Stimulated activated naive CD8-positive, alpha-beta T cell treated with anti-CD3 and anti-CD28 coated beads, Interleukin-15, Interleukin-2, amounts not matched to agents 100 ng/mL and 50 ng/mL, for 24 hours (primary cell): ENCODE measurements around the gene MAP4K4.
"Not testable (repeated sequence)": the region's sequence is repeated elsewhere in the genome, so short reads cannot be mapped to it uniquely, and the experiment has no call there.

Experiments
- H3K27ac Mint-ChIP-seq: one replicate; pipeline ENCODE4 v1.8.0; 2021; ENCODE audit warnings: mild to moderate bottlenecking, mixed read lengths
- H3K27me3 Mint-ChIP-seq: one replicate; pipeline ENCODE4 v1.8.0; 2021; ENCODE audit warnings: mixed read lengths
- H3K36me3 Mint-ChIP-seq: one replicate; pipeline ENCODE4 v1.8.0; 2021; ENCODE audit warnings: low read depth, mixed read lengths
- H3K4me1 Mint-ChIP-seq: one replicate; pipeline ENCODE4 v1.8.0; 2021; ENCODE audit warnings: low read depth, mixed read lengths
- H3K4me3 Mint-ChIP-seq: one replicate; pipeline ENCODE4 v1.8.0; 2021; ENCODE audit warnings: mild to moderate bottlenecking, mixed read lengths
- H3K9me3 Mint-ChIP-seq: one replicate; pipeline ENCODE4 v1.8.0; 2021; ENCODE audit warnings: mixed read lengths

MAP4K4 gene

DNA sequence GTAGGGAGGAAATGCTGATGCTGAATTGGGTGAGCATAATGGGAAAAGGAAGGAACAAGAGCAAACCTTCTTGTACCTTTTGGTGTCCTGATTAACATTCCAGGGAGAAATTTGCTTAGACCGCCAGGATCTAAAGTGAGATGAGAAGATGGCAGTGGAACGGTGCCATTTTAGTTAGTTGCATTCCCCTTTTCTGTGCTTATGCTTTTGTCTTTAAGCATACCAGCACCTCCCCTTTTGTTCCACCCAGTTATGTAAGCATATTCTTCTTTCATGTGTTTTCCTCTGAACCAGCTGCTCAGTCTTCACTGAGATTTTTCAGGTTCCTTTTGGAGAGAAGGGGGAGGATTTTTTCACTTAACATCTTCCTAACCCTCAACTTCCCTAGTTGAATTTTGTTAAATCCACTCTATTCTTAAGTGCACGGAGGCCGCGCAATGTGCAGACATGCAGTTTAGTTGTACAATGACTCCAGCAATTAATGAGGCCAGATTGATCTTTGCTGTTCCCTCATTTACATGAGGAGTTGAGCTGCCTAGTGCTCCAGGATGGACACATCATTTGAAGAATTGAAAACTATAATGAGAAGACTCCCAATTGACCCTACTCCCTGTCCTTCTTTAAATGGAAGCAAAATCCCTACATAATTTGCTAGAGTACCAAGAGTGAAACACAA lies 73.9 kb downstream of the MAP4K4 start:
- no peaks in the 10 kb centered on the region for H3K9me3 Mint-ChIP-seq
- no peaks in the 10 kb centered on the region for H3K36me3 Mint-ChIP-seq
- H3K27ac Mint-ChIP-seq, result no peak overlapping the region
- H3K27me3 Mint-ChIP-seq, result no peaks in the 10 kb centered on the region
- H3K4me1 Mint-ChIP-seq, result peaks cover 90% of the 10 kb centered on the region
- no peak overlapping the region for H3K4me3 Mint-ChIP-seq

DNA sequence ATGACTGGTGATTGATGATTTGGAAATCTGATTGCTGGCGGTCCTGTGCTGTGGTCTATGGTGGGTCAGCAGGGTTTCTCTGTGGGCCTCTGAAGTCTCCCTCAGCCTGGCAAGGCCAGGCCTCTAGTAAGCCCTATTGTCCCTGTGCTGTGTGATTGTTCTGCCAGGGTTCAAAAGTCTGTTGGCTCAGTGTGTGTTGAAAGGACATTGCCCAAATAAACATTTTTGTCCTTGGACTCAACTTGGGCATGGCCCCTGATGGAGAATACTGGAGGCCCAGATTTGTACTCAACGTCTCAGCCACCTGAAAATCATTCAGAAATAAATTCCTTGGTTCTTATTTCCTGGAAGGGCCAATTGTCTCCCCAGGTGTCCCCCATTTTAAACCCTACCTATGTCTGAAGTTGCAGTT lies 74.4 kb downstream of the MAP4K4 start:
- Mint-ChIP-seq H3K27me3 (no peaks in the 10 kb centered on the region), H3K27ac (no peak overlapping the region), H3K9me3 (no peaks in the 10 kb centered on the region), H3K4me1 (peaks cover 85% of the 10 kb centered on the region), H3K36me3 (no peaks in the 10 kb centered on the region), H3K4me3 (no peak overlapping the region)

DNA sequence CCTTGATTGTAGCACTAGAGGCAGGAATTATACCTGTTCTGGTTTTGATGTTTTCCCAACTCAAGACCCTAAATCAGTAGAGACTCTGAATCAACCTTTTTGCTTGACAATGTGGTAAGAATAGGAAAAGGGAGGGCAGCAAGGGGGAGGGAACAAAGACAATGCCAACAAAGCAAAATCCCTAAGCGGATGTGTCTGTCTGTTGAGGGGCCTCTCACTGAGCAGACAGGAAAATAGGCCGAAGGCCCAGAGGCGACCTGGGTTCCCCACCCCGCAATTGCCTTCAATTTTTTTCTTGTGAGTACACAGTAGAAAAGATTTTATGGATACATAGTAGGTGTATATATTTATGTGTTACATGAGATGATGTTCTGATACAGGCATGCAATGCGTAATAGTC lies 75.6 kb downstream of the MAP4K4 start:
- Mint-ChIP-seq H3K27me3 (no peaks in the 10 kb centered on the region), H3K27ac (no peak overlapping the region), H3K36me3 (no peaks in the 10 kb centered on the region), H3K4me1 (peaks cover 86% of the 10 kb centered on the region), H3K4me3 (peak overlapping the region; percentile 27), H3K9me3 (no peaks in the 10 kb centered on the region)

DNA sequence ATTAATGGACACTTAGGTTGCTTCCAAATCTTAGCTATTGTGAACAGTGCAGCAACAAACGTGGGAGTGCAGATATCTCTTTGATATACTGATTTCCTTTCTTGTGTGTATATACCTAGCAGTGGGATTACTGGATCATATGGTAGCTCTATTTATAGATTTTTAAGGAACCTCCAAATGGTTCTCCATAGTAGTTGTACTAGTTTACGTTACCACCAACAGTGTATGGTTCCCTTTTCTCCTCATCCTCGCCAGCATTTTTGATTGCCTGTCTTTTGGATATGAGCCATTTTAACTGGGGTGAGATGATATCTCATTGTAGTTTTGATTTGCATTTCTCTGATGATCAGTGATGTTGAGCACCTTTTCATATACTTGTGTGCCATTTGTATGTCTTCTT lies 76.5 kb downstream of the MAP4K4 start:
- Mint-ChIP-seq H3K27ac (peak overlapping the region; percentile 36), H3K4me3 (peak overlapping the region; percentile 8), H3K4me1 (peaks cover 84% of the 10 kb centered on the region)
- not testable (repeated sequence) for H3K36me3 Mint-ChIP-seq, H3K9me3 Mint-ChIP-seq, H3K27me3 Mint-ChIP-seq

DNA sequence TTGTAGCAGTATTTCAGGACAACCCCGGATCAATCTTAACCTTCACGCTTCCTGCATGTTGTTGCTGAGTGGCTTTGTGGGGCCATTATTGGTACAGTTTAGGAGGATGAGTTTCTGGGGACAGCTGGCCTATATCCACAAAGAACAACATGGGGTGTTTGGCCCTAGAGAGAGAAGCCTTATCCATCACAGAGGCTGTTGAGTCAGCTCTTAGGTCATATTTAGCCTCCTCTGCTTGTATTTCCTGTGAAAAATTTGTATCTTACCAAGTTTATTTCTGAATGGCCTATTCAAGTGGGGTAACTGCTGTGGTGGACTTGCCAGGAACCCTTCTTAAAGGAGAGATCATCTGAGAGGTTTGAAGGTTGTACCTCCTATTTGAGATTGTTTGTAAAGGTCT lies 77.6 kb downstream of the MAP4K4 start:
- Mint-ChIP-seq H3K36me3 (peaks cover under 1% of the 10 kb centered on the region), H3K9me3 (no peaks in the 10 kb centered on the region), H3K4me3 (no peak overlapping the region), H3K27me3 (no peaks in the 10 kb centered on the region), H3K4me1 (peaks cover 86% of the 10 kb centered on the region), H3K27ac (no peak overlapping the region)

DNA sequence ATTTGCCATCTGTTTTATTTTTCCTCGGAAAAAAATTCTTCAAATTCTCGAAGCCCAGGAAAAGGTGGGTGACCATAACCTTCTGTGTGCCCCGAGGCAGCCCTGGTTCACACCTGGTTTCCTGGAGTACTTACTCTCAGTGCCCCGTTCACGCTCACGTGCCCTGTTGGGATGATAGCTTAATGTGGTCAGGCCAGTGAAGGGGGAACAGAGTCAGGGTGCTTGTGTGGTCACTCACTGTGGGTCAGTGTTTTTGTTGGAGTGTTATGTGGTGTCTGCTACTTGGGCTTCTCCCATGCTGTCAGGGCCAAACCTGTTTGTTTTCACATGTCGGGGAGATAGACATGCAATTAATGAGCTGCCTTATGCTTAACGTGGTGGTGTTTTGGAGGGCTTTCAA lies 78.1 kb downstream of the MAP4K4 start:
- Mint-ChIP-seq H3K27ac (peak overlapping the region; percentile 54), H3K27me3 (no peaks in the 10 kb centered on the region), H3K9me3 (no peaks in the 10 kb centered on the region), H3K4me1 (peaks cover 89% of the 10 kb centered on the region), H3K4me3 (no peak overlapping the region), H3K36me3 (peaks cover 3% of the 10 kb centered on the region)

DNA sequence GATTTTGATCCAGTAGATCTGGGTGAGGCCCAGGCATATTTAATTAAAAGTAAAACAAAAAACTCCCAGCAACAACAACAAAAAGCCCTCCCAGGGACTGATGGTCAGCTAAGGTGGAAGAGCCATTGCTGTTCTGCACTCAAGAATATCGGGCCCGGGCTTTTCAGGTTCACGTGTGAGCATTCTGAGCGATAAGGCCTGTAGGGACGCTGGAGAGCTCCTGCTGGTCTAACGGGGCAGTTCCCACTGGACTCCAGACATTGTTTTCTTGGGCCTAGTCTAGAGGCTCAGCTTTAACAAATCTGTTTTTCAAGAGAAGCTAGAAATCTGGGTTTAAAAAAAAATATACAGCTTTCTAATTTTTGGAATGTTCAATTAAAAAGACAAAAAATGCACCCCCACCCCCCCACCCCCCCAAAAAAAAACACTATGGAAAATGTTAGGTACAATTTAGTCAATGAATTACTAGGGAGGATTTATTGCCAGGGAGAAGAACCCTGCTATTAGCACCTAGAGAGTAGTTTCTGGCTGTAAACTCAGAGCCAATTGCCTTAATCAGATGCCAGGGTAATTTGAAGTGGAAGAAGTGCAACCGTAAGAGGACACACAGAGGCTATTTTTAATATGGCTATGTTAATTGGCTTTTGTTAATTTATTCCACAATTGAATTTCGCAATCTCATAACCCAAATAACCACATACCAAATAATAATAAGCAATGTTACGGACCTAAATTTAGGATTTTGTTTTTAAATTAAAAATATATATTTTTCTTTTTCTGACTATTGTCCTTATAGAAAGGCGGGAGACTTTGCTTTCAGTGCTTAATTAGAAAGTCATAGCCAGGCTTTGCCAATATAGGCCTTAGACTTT lies 78.9 kb downstream of the MAP4K4 start:
- Mint-ChIP-seq H3K36me3 (peaks cover 4% of the 10 kb centered on the region), H3K4me1 (peaks cover 88% of the 10 kb centered on the region), H3K9me3 (no peaks in the 10 kb centered on the region), H3K4me3 (no peak overlapping the region), H3K27ac (no peak overlapping the region), H3K27me3 (no peaks in the 10 kb centered on the region)

DNA sequence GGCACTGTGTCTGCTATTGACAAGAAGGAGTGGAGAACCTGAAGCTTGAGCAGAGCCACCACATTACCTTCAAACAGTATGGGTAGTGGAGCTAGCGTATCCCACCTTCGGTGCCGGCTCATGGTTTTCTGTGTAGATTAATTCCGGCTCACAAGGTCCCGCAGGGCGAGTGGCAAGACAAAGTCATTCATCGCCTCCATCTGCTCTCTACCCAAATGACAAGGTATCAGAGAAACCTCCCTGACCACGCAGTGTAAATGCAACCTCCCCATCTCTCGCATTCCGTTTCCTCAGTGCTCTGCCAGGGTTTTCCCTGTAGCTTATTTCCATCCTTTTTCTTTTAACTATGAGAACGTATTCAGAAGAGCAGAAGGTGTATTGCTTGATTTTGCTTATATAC lies 79.8 kb downstream of the MAP4K4 start:
- Mint-ChIP-seq H3K27me3 (no peaks in the 10 kb centered on the region), H3K27ac (no peak overlapping the region), H3K9me3 (no peaks in the 10 kb centered on the region), H3K4me1 (peaks cover 88% of the 10 kb centered on the region), H3K36me3 (peaks cover 8% of the 10 kb centered on the region), H3K4me3 (no peak overlapping the region)

DNA sequence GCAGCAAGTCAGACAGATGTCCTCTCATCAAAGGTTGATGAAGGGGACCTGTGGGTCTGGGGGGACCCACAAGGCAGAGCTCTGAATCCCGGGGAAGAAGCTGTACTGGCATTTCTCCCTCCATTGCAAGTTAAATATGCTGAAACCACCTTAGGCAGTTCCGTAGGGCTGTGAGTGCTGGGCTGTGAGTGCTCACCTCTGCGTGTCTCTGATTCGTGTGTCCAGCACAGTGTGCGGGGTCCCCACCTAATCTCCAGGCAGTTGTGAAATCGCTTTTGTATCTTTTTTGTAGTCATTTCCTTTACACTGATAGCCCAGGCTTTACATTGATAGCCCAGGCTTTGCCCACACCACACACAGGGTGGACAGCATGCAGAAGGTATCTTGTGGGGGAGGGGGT lies 80.6 kb downstream of the MAP4K4 start:
- no peaks in the 10 kb centered on the region for H3K9me3 Mint-ChIP-seq
- no peak overlapping the region for H3K27ac Mint-ChIP-seq

DNA sequence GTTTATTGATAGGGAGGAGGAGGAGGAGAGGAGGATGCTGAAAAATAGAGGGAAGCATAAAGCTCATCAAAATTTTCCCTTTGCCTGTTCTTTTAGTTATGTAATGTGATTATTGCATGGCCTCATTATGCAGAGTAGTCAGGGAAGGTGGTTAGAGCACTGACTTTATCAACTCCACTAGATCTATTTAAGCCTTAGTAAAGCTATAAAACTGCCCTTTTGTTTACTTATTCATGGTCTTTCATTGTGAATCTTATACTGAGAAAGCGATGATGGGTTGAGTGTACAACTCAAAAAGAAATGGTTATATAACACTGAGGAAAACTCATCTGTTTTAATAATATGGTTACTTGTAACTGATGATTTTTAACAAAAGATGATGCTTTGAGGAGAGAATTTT lies 81.7 kb downstream of the MAP4K4 start:
- Mint-ChIP-seq H3K4me3 (no peak overlapping the region), H3K4me1 (peaks cover 87% of the 10 kb centered on the region), H3K36me3 (peaks cover 8% of the 10 kb centered on the region), H3K27me3 (no peaks in the 10 kb centered on the region), H3K9me3 (no peaks in the 10 kb centered on the region), H3K27ac (no peak overlapping the region)

More for the DNA sequence above, 80.6 kb downstream of the MAP4K4 start:
- peaks cover 8% of the 10 kb centered on the region for H3K36me3 Mint-ChIP-seq
- H3K27me3 Mint-ChIP-seq, result no peaks in the 10 kb centered on the region
- H3K4me1 Mint-ChIP-seq, result peaks cover 88% of the 10 kb centered on the region
- H3K4me3 Mint-ChIP-seq, result no peak overlapping the region

DNA sequence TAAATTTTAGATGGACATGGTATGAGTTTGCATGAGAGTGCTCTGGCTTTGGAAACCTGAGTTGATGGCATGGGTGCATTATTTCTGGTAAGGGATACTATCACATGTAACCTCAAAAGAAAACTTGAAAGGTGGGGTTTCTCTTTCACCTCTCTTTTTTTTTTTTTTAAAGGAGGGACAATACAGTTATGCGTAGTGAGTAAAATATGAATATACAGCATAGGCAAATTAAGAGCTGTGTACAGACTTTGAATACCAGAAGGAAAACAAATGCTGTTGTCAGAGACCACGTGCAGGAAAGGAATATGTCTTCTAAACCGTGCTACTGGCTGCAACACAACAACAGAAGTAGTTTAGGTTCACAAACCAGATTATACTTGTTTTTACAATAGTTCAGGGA lies 82.1 kb downstream of the MAP4K4 start:
- Mint-ChIP-seq H3K4me3 (no peak overlapping the region), H3K36me3 (peaks cover 8% of the 10 kb centered on the region), H3K27me3 (no peaks in the 10 kb centered on the region), H3K9me3 (no peaks in the 10 kb centered on the region), H3K4me1 (peaks cover 84% of the 10 kb centered on the region), H3K27ac (peak overlapping the region; percentile 13)

DNA sequence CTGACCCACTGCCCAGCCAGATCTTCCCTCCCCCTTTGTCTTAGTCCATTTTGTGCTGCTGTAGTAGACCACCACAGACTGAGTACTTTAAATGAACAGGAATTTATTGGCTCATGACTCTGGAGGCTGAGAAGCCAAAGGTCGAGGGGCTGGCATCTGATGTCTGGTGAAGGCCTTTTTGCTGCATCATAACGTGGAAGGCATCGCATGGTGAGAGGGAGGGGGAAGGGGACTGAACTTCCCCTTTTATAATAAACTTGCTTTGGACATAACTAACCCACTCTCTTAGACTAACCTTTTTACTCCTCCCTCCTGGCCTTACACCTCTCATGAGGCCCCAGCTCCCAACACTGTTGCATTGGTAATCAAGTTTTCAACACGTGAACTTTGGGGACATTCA lies 83.8 kb downstream of the MAP4K4 start:
- Mint-ChIP-seq H3K27ac (peak overlapping the region; percentile 84), H3K4me3 (peak overlapping the region; percentile 63), H3K4me1 (peaks cover 80% of the 10 kb centered on the region)

DNA sequence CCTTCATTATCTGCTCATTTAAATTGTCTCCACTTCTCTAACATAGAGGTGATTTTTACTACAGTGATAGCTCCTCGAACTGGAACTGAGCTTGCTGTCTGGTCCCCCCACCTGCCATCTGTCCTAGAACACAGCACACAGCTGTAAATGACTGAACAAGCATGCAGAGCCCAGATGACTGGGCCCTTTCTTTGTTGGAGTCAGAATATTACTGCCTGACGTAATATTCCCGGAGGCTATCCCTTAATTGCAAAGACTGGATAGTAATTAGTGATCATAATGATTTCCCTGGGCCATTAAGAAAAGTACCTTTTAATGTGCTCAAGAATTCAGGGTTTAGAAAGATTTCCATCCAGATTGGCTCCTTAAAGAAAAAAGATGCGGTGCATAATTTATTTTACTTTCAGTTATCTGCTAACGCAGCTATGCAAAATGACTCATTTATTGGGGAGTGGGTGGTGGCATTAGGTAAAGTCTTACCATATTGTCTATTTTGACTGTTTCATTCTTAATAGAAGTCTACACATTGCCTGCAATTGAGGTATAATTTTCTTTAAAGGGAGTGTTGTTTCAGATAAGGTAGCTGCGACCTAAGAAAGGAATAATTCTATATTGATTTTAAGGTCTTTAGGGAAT lies 84.4 kb downstream of the MAP4K4 start:
- Mint-ChIP-seq H3K27ac (peak overlapping the region; percentile 84), H3K4me1 (peaks cover 86% of the 10 kb centered on the region), H3K27me3 (no peaks in the 10 kb centered on the region), H3K4me3 (peak overlapping the region; percentile 63), H3K9me3 (no peaks in the 10 kb centered on the region), H3K36me3 (peaks cover 8% of the 10 kb centered on the region)

More for the DNA sequence above, 83.8 kb downstream of the MAP4K4 start:
- H3K27me3 Mint-ChIP-seq, result no peaks in the 10 kb centered on the region
- H3K36me3 Mint-ChIP-seq, result peaks cover 8% of the 10 kb centered on the region
- no peaks in the 10 kb centered on the region for H3K9me3 Mint-ChIP-seq

DNA sequence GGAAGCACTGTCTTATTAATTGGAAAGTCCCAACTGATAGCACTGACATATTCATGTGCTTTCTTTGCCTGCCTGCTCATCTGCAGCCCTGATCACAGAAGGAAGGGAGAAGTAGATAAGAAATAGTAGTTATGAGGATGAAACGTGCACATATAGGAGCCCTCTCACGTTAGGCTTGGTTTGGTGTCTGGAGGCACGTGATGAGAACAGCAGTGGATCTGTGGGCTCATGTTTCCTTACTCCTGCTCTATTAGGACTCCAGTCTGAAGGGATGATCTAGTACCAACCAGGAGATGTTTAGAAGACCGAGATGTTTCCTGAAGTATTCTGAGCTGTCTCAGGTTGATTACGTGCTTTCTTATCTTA lies 84.9 kb downstream of the MAP4K4 start:
- H3K27ac Mint-ChIP-seq, result peak overlapping the region; percentile 84
- peaks cover 8% of the 10 kb centered on the region for H3K36me3 Mint-ChIP-seq
- peak overlapping the region; percentile 63 for H3K4me3 Mint-ChIP-seq
- H3K27me3 Mint-ChIP-seq, result no peaks in the 10 kb centered on the region
- peaks cover 86% of the 10 kb centered on the region for H3K4me1 Mint-ChIP-seq
- H3K9me3 Mint-ChIP-seq, result no peaks in the 10 kb centered on the region

DNA sequence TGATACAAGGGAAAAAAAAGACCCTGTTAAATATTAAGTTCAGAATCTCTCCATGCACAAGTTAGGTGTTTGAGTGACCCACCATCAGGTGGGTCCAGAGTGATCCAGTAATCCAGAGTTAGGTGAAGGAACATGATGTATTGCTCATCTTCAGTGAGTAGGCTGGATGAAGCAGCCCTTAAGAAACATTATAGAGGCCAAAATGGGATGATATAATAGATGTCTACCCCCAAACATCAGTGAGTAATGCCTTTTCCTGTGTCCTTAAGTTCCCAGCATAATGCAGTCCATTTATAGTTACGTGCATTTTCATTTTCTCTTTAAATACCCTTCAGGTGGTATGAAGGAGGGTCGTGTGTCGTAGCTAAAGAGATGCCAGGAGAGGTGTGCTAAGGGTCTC lies 89.6 kb downstream of the MAP4K4 start:
- Mint-ChIP-seq H3K4me1 (peaks cover 80% of the 10 kb centered on the region), H3K9me3 (no peaks in the 10 kb centered on the region), H3K27me3 (no peaks in the 10 kb centered on the region), H3K27ac (no peak overlapping the region), H3K4me3 (no peak overlapping the region), H3K36me3 (peaks cover 16% of the 10 kb centered on the region)
